Colonic mucosa (tissue), 4 donors: ENCODE data around the gene DDX59. TPM values are rescaled to one million over a fixed set of nuclear protein-coding genes. Genes with fewer than 3 reads are reported as not detected.

ENCODE experiments used
- DNase-seq: peaks from one replicate; pipeline ENCODE4 v3.0.0-alpha.2; 2020
- H3K27ac ChIP-seq: fragments of 200-600 bp; one replicate; pipeline ENCODE4 v1.8.0; 2021
- H3K27me3 ChIP-seq: fragments of 200-600 bp; one replicate; pipeline ENCODE4 v1.8.0; 2021
- H3K36me3 ChIP-seq: fragments of 200-600 bp; one replicate; pipeline ENCODE4 v1.8.0; 2021
- H3K4me1 ChIP-seq: fragments of 200-600 bp; one replicate; pipeline ENCODE4 v1.8.0; 2021; ENCODE audit warnings: mild to moderate bottlenecking
- H3K4me3 ChIP-seq: fragments of 200-600 bp; one replicate; pipeline ENCODE4 v1.8.0; 2021
- H3K9ac ChIP-seq, 2 donors: one replicate each; pipeline ENCODE4 v1.7.0; 2013; ENCODE audit warnings: control low read depth in 2 of 2, low read depth in 2 of 2, low read length in 2 of 2
- H3K9me3 ChIP-seq: fragments of 200-600 bp; one replicate; pipeline ENCODE4 v1.8.0; 2021
- intact Hi-C: fragments of 100-400 bp; cut with DNase I; formaldehyde crosslinking; loops from one replicate; pipeline ENCODE4 v1.14.1; 2022
- total RNA-seq, 2 donors: library from RNA; stranded (reverse); fragmentation: NEBNext Ultra II Directional in 1 of 2; extraction: Animal tissue kit (Norgen Biotek cat#: 25700) in 1 of 2; gene quantifications; one replicate each; pipeline ENCODE4 v1.2.1, GENCODE V29; 2021
- TF ChIP-seq, protein P1 (sequence below): fragments of 200-600 bp; IDR thresholded peaks from one replicate; pipeline ENCODE4 v1.8.0; 2022; ENCODE audit warnings: antibody characterized with exemption, mild to moderate bottlenecking
- donor health status: healthy.
- donor health status: DM: no; HTN: no; CAD: no.
- donor health status: DM: no; HTN: no; CAD: no.

The DDX59 gene
- total RNA-seq, 2 donors from 2014 or later, result 10.2 to 14.6 TPM

DNA sequence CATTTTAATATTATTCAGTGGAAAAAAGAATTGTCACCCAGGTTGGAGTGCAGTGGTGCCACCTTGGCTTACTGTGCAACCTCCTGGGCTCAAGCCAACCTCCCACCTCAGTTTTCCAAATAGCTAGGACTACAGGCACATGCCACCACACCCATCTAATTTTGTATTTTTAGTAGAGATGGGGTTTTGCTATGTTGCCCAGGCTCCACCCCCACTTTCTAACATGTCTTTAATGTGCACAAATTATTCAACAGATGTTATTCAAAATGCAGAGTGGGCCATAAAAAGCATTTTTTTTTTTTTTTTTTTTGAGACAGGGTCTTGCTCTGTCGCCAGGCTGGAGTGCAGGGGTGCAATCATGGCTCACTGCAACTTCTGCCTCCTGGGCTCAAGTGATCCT, 17.3 kb downstream of the DDX59 start:
- H3K27ac ChIP-seq, result no peak overlapping the region
- H3K9me3 ChIP-seq, result no peaks in the 10 kb centered on the region
- intact Hi-C loops, result no loop called here
- TF ChIP-seq, protein P1, sequence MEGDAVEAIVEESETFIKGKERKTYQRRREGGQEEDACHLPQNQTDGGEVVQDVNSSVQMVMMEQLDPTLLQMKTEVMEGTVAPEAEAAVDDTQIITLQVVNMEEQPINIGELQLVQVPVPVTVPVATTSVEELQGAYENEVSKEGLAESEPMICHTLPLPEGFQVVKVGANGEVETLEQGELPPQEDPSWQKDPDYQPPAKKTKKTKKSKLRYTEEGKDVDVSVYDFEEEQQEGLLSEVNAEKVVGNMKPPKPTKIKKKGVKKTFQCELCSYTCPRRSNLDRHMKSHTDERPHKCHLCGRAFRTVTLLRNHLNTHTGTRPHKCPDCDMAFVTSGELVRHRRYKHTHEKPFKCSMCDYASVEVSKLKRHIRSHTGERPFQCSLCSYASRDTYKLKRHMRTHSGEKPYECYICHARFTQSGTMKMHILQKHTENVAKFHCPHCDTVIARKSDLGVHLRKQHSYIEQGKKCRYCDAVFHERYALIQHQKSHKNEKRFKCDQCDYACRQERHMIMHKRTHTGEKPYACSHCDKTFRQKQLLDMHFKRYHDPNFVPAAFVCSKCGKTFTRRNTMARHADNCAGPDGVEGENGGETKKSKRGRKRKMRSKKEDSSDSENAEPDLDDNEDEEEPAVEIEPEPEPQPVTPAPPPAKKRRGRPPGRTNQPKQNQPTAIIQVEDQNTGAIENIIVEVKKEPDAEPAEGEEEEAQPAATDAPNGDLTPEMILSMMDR, result no peak
- no peak overlapping the region for H3K4me3 ChIP-seq
- peaks cover 4% of the 10 kb centered on the region for H3K36me3 ChIP-seq
- H3K27me3 ChIP-seq, result no peaks in the 10 kb centered on the region
- no peaks in the 10 kb centered on the region for H3K4me1 ChIP-seq
- no peak for DNase-seq
- no peak overlapping the region for H3K9ac ChIP-seq

- Histone ChIP-seq H3K36me3 (peaks cover 4% of the 10 kb centered on the region), H3K27ac (no peak overlapping the region), H3K27me3 (no peaks in the 10 kb centered on the region), H3K9ac (no peak overlapping the region), H3K9me3 (no peaks in the 10 kb centered on the region), H3K4me3 (no peak overlapping the region), H3K4me1 (no peaks in the 10 kb centered on the region)
- intact Hi-C loops, result no loop called here
- TF ChIP-seq, protein P1, result no peak
- no peak for DNase-seq
These were observed 23.2 kb downstream of the DDX59 start for GRCh38 chr1:200646515-200646914.

DNA sequence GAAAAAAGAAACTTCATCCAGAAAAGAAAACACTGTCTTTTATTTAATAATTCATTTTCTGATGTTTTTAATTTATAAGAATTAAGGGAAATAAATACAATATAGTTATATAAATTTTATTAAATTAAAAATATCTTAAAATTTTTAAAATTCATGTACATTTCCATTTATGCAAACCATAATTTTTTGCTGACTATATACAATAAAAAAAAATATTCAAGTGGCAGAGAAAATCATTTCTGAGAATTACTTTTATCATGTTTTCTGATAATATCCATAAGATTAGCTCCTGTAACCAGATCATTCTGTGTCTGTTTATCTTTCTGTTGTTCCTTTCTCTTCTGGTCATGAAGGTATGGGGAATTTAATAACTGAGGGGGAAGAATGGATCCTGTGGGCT, 25.7 kb downstream of the DDX59 start:
- TF ChIP-seq, protein P1, result no peak
- H3K36me3 ChIP-seq, result peaks cover 4% of the 10 kb centered on the region
- intact Hi-C loops, result no loop called here

DNA sequence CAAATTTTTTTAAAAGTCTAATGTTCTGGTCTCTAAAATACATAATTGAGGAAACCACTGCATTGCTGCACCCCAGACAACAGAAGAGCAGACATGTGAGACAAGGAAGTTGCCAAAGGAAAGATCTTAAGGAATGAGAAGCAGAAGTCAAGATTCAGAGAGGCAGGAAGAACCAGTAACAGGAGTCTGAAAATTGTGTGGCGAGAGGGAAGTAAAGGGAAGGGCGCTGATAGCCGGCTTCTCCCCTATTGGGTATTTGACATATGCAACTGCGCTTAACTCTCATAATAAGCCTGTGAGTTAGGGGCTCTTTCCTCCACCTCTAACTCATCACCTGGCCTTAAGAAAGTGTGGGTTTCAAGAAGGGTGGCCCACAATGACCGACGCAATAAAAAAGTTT, 27.2 kb downstream of the DDX59 start:
- Histone ChIP-seq H3K27ac (no peak overlapping the region), H3K27me3 (no peaks in the 10 kb centered on the region), H3K4me1 (no peaks in the 10 kb centered on the region), H3K4me3 (no peak overlapping the region), H3K9ac (no peak overlapping the region), H3K36me3 (no peaks in the 10 kb centered on the region), H3K9me3 (no peaks in the 10 kb centered on the region)
- no peak for DNase-seq
- intact Hi-C loops, result no loop called here
- TF ChIP-seq, protein P1, result no peak

More for the DNA sequence above, 25.7 kb downstream of the DDX59 start:
- Histone ChIP-seq H3K9ac (no peak overlapping the region), H3K27me3 (no peaks in the 10 kb centered on the region), H3K9me3 (no peaks in the 10 kb centered on the region), H3K4me3 (no peak overlapping the region), H3K4me1 (no peaks in the 10 kb centered on the region), H3K27ac (no peak overlapping the region)
- no peak for DNase-seq

DNA sequence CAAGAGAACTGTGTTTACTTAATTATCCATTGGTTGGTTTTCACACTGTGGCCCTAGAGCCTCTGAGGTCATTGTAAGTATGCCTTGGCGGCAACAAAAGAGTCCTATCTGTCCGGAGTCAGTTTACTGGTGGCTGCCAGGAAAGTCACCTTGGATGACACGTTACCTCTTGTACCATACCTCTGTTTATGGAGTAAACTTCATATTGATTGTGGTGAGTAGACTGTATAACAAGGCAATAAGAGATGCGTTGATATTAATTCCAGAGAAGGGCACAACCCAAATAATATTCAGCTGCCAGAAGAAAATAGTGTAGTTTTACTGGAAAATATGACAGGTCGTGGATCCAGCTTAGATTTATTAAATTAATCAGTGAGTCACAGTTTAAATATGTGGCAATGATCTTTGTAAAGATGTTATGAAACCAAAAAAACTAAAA, 28.7 kb downstream of the DDX59 start:
- TF ChIP-seq, protein P1, result no peak
- H3K4me1 ChIP-seq, result no peaks in the 10 kb centered on the region
- intact Hi-C loops, result no loop called here
- H3K27me3 ChIP-seq, result no peaks in the 10 kb centered on the region
- no peak overlapping the region for H3K4me3 ChIP-seq
- no peak for DNase-seq
- H3K9ac ChIP-seq, result no peak overlapping the region
- no peaks in the 10 kb centered on the region for H3K36me3 ChIP-seq
- no peaks in the 10 kb centered on the region for H3K9me3 ChIP-seq
- H3K27ac ChIP-seq, result no peak overlapping the region
